ENCODE measurements around the gene TMEM42. TPM values are rescaled to one million over a fixed set of nuclear protein-coding genes. Genes with fewer than 3 reads are reported as not detected.

Gene TMEM42
- total RNA-seq, 2 donors from 2014 or later: 19.1 to 27.1 TPM

DNA sequence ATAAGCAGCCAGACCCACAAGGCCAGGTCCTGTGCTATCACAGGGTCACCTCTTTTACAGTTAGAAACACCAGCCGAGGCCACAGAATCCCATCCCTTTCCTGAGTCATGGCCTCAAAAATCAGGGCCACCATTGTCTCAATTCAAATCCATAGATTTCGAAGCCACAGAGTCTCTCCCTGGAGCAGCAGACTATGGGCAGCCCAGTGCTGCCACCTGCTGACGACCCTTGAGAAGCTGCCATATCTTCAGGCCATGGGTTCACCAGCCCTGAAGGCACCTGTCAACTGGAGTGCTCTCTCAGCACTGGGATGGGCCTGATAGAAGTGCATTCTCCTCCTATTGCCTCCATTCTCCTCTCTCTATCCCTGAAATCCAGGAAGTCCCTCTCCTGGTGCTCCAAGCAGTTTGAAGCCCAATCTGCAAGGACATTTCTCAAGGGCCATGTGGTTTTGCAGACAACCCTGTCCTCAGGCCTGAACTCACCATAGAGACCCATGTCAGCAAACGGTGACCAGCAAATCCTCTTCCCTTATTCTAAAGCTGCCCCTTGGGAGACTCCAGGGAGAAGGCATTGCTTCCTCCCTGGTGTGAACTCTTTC, 52.3 kb downstream of the TMEM42 start:
- Histone ChIP-seq H3K27me3 (replicated peaks; ENCODE audit: insufficient read depth) (peaks cover 3% of the 10 kb centered on the region), H3K36me3 (no peaks in the 10 kb centered on the region), H3K4me3 (no peak overlapping the region), H3K4me1 (replicated peaks) (no peaks in the 10 kb centered on the region), H3K9me3 (no peaks in the 10 kb centered on the region), H3K27ac (no peak overlapping the region)
- TF ChIP-seq, protein P1, sequence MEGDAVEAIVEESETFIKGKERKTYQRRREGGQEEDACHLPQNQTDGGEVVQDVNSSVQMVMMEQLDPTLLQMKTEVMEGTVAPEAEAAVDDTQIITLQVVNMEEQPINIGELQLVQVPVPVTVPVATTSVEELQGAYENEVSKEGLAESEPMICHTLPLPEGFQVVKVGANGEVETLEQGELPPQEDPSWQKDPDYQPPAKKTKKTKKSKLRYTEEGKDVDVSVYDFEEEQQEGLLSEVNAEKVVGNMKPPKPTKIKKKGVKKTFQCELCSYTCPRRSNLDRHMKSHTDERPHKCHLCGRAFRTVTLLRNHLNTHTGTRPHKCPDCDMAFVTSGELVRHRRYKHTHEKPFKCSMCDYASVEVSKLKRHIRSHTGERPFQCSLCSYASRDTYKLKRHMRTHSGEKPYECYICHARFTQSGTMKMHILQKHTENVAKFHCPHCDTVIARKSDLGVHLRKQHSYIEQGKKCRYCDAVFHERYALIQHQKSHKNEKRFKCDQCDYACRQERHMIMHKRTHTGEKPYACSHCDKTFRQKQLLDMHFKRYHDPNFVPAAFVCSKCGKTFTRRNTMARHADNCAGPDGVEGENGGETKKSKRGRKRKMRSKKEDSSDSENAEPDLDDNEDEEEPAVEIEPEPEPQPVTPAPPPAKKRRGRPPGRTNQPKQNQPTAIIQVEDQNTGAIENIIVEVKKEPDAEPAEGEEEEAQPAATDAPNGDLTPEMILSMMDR (IDR thresholded peaks at IDR 0.05): peak; percentile 28 to 80 (median 74)
- TF ChIP-seq POLR2A (IDR thresholded peaks at IDR 0.05) (no peak), POLR2AphosphoS5 (IDR thresholded peaks at IDR 0.05) (peak; percentile 23)
- peak; percentile 61 for DNase-seq (ENCODE audit: low spot score)
- intact Hi-C loops (cut with DNase I): loop anchor here (5.0 to 10.0 kb wide), 2 partner anchors 382 to 589 kb away; no protein-coding TSS in a partner anchor
- 37% methylated on average over 4 of the region's 4 CpGs for WGBS

DNA sequence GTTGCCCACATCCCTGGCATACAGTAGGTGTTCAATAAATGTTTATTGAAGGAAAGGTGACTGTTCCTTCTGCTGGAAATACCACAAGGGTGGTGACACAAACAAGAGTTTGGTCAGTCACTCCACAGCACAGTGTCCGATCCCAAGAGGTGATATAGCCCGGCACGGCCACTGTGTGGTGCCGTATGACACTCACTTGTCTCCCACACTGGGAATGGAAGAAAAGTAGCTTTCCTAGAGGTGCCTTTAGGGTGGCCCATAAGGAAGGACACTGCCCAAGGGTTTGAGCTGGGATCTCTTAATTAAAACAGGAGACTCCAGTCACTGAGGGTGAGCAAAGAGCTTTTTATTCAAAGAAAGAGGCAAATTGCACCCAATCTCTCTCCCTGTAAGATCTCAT, 53.2 kb downstream of the TMEM42 start:
- 45% methylated on average over 4 of the region's 4 CpGs for WGBS
- Histone ChIP-seq H3K4me1 (replicated peaks) (no peaks in the 10 kb centered on the region), H3K9me3 (no peaks in the 10 kb centered on the region), H3K36me3 (no peaks in the 10 kb centered on the region), H3K4me3 (no peak overlapping the region), H3K27ac (no peak overlapping the region), H3K27me3 (replicated peaks; ENCODE audit: insufficient read depth) (peaks cover 3% of the 10 kb centered on the region)
- DNase-seq (ENCODE audit: low spot score): no peak
- intact Hi-C loops (cut with DNase I): loop anchor here (5.0 to 10.0 kb wide), 2 partner anchors 383 to 590 kb away; no protein-coding TSS in a partner anchor
- no peak for TF ChIP-seq POLR2A (IDR thresholded peaks at IDR 0.05)
- TF ChIP-seq, protein P1 (IDR thresholded peaks at IDR 0.05): peak in 1 of 4 experiments; percentile 47
- no peak for TF ChIP-seq POLR2AphosphoS5 (IDR thresholded peaks at IDR 0.05)

MicroRNAs encoded within 50 kb of the gene (microRNA counts, 767-probe panel; counts per million panel counts)
- microRNA hsa-miR-564: 0 to 431 counts per million in 2 donors

Other genes with a start within 250 kb of the TMEM42 start
- 10 to 100 TPM; 16.9 to 20.6 TPM for gene ZNF197, start 236.9 kb upstream of the TMEM42 start, total RNA-seq
- gene ZNF35, start 213.2 kb upstream of the TMEM42 start, total RNA-seq: 10 to 100 TPM in 1 of 2 donors, 1 to 10 TPM in 1; 7.1 to 14.9 TPM
- 1 to 10 TPM; 6.5 to 9.6 TPM for gene ZNF502, start 149.3 kb upstream of the TMEM42 start, total RNA-seq
- gene ZNF501, start 132.3 kb upstream of the TMEM42 start, total RNA-seq: 10 to 100 TPM in 1 of 2 donors, 1 to 10 TPM in 1; 9.7 to 23.6 TPM
- 10 to 100 TPM; 23.6 to 24.4 TPM for gene KIAA1143, start 100.3 kb upstream of the TMEM42 start, total RNA-seq
- 1 to 10 TPM in 1 of 2 donors, under 1 TPM in 1; 0.55 to 4.8 TPM for gene KIF15, start 100.1 kb upstream of the TMEM42 start, total RNA-seq
- gene TGM4, start 12.7 kb downstream of the TMEM42 start, total RNA-seq: 1,000 to 10,000 TPM in 1 of 2 donors, 1 to 10 TPM in 1; 7.4 to 2,264 TPM
- 10 to 100 TPM; 64.6 to 91.7 TPM for gene ZDHHC3, start 114.3 kb downstream of the TMEM42 start, total RNA-seq
- 10 to 100 TPM; 55.2 to 56.2 TPM for gene EXOSC7, start 114.3 kb downstream of the TMEM42 start, total RNA-seq
- 10 to 100 TPM; 16.0 to 61.1 TPM for gene CLEC3B, start 164.4 kb downstream of the TMEM42 start, total RNA-seq